Ovary (tissue), 9 donors: ENCODE data around the gene MAPK7. TPM values are rescaled to one million over a fixed set of nuclear protein-coding genes. Genes with fewer than 3 reads are reported as not detected.

ENCODE experiments used
- DNase-seq, 5 donors: peaks; one replicate each; pipeline ENCODE4 v3.0.0-alpha.2; 2019 to 2020
- H3K27ac ChIP-seq, 2 donors: fragments of 200-600 bp; one replicate each; pipeline versions ENCODE4 v1.5.1 to v1.8.0; 2019 to 2022
- H3K27me3 ChIP-seq: fragments of 200-600 bp; one replicate; pipeline ENCODE4 v1.8.0; 2022
- H3K36me3 ChIP-seq: fragments of 200-600 bp; sonication (generic); one replicate; pipeline ENCODE4 v1.5.1; 2019
- H3K4me1 ChIP-seq: one replicate; pipeline ENCODE4 v1.8.1; 2013; ENCODE audit warnings: mild to moderate bottlenecking, moderate library complexity; ENCODE audit not compliant: insufficient read depth
- H3K4me3 ChIP-seq: fragments of 200-600 bp; sonication (generic); one replicate; pipeline ENCODE4 v1.5.1; 2017
- H3K9me3 ChIP-seq, 2 donors: fragments of 200-600 bp in 1 of 2; sonication (generic) in 1 of 2; one replicate each; pipeline versions ENCODE4 v1.5.1 to v1.8.1; 2013 to 2019; ENCODE audit warnings: mild to moderate bottlenecking in 1 of 2, moderate library complexity in 1 of 2
- CTCF ChIP-seq, 3 donors: fragments of 450-650 bp in 2 of 3; fragments of 200-600 bp in 1 of 3; IDR thresholded peaks; one replicate each; pipeline versions ENCODE4 v1.5.1 to v1.8.0; 2016 to 2022; ENCODE audit warnings: antibody characterized with exemption in 3 of 3, mild to moderate bottlenecking in 1 of 3
- EP300 ChIP-seq: sonication (generic); formaldehyde crosslinking; IDR thresholded peaks from one replicate; pipeline ENCODE4 v1.6.1; 2017; ENCODE audit warnings: antibody characterized with exemption
- POLR2A ChIP-seq: fragments of 450-650 bp; IDR thresholded peaks from one replicate; pipeline ENCODE4 v1.6.1; 2017; ENCODE audit warnings: antibody characterized with exemption, mild to moderate bottlenecking, moderate library complexity
- WGBS, 3 donors: extraction: QIAGEN DNeasy Blood & Tissue Kit in 1 of 3; methylation state at CpG; one replicate each; pipeline versions ENCODE4 v1.1.5 to v1.1.7; 2013 to 2017; 5-methylcytosine and 5-hydroxymethylcytosine counted together
- intact Hi-C, 4 donors: fragments of 100-400 bp; cut with DNase I; formaldehyde crosslinking; loops; one replicate each; pipeline versions ENCODE4 v1.11.0 to v1.15.1; 2022 to 2023
- polyA plus RNA-seq, 2 donors: library from polyadenylated mRNA; stranded (reverse); fragments of 200-250 nt in 1 of 2; fragments of 350-450 nt in 1 of 2; fragmentation: Illumina TruSeq in 1 of 2; extraction: RNeasy Lipid Tissue Mini Kit (QIAGEN cat#74804) in 1 of 2; gene quantifications; one replicate each; pipeline ENCODE4 v1.2.3, GENCODE V29; 2013 to 2014
- total RNA-seq, 7 donors: library from RNA; depleted of rRNA in 2 of 7; stranded (reverse); fragments of >200 nt in 2 of 7; fragmentation: NEBNext Ultra II Directional in 3 of 7; extraction: Animal tissue kit (Norgen Biotek cat#: 25700) in 3 of 7; gene quantifications; one replicate each; pipeline versions ENCODE4 v1.1.0 to v1.2.4, GENCODE V29; 2016 to 2023
- donor health status: DM: no; HTN: no; CAD: no; lungs with moderate emphysema.
- donor health status: DM: no; HTN: no; CAD: no.
- donor health status: Bipolar disorder and iron deficiency.
- donor health status: DM: yes; HTN: yes; CAD: no.
- donor health status: DM: no; HTN: no; CAD: no.
- donor health status: DM: yes; HTN: yes; CAD: no.

The MAPK7 gene
- total and polyA plus RNA-seq, 9 donors: 14.3 to 74.6 (median 39.3) TPM

DNA sequence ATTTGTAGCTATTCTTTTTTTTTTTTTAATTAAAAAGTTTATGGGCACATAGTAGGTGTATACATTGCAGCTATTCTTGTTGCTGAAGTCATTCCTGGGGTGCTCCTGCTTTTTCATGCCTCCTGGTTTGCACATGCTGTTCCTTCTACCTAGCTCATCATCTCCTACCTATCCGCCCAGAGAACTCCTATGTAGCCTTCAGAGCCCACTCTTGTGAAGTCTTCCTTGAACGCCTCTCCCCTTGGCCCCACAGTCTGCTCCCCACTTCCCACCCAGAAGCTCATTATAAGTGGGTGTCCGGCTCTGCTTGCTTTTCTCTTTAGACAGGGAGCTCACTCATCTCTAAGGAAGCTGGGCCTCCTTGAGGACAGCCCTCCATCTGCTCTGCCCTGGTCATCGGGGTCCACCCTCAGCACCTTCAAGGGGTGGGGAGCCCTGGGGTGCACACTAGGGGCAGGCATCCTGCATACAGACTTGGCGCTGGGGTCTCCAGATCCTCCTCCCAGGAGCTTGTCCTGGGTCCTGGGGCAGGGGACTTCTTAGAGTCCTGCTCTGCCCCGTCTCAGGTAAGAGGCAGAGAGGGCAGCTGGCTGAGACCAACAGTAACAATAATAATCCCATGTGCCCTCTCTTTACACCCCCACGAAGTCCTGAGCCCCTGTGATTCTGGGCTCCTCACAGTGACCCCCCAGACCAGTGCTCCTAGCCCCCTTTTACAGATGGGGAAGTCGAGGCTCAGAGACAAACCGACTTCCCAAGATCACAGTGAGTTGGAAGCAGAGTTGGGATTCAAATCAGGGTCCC, 12.3 kb upstream of the MAPK7 start:
- no peak for DNase-seq
- intact Hi-C loops: loop anchor here in 2 of 4 donors (10.0 kb wide), 2 partner anchors 389 to 399 kb away; no protein-coding TSS in a partner anchor
- no peak overlapping the region for H3K4me3 ChIP-seq
- no peaks in the 10 kb centered on the region for H3K36me3 ChIP-seq
- 90 to 91% (median 90%) methylated on average over 9 of the region's 9 CpGs for WGBS, 3 donors
- no peak for TF ChIP-seq CTCF (IDR thresholded peaks at IDR 0.05)
- no peak for TF ChIP-seq POLR2A
- TF ChIP-seq EP300: no peak
- peaks cover 2% of the 10 kb centered on the region for H3K4me1 ChIP-seq
- H3K27ac ChIP-seq: no peak overlapping the region
- H3K27me3 ChIP-seq: no peaks in the 10 kb centered on the region
- H3K9me3 ChIP-seq: no peaks in the 10 kb centered on the region

- TF ChIP-seq EP300: no peak
- no peak for TF ChIP-seq CTCF (IDR thresholded peaks at IDR 0.05)
- no peak for TF ChIP-seq POLR2A
- Histone ChIP-seq H3K9me3 (no peaks in the 10 kb centered on the region), H3K36me3 (no peaks in the 10 kb centered on the region), H3K4me1 (peaks cover 2% of the 10 kb centered on the region), H3K4me3 (no peak overlapping the region), H3K27me3 (no peaks in the 10 kb centered on the region), H3K27ac (no peak overlapping the region)
- peak in 1 of 5 donors; percentile 13 for DNase-seq
- intact Hi-C loops: loop anchor here in 2 of 4 donors (10.0 kb wide), 2 partner anchors 388 to 398 kb away; no protein-coding TSS in a partner anchor
- WGBS, 3 donors: 89 to 97% (median 92%) methylated on average over 5 of the region's 5 CpGs
Measured at GRCh38 chr17:19366637-19366972, 11.7 kb upstream of the MAPK7 start.

DNA sequence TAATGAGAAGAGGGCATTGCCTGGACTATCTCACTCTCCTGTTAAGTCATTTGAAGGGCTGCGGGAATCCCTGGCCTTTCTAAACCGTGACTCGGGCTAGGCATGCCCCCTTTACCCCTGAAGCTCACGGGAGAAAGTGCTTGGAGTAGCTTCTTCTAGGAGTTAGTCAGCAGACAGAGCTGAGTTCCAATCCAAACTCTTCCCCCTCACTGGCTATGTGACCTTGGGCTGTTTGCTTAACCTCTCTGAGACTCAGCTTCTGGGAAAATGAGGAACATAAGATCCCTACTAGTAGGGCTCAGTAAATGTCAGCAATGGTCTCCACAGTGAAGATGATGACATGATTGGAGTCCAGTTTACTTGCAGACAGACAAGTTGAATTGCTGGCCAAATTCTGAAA, 10.1 kb upstream of the MAPK7 start:
- no peak overlapping the region for H3K4me3 ChIP-seq
- no peak overlapping the region for H3K27ac ChIP-seq
- H3K4me1 ChIP-seq: no peaks in the 10 kb centered on the region
- no peaks in the 10 kb centered on the region for H3K27me3 ChIP-seq
- DNase-seq: no peak
- H3K36me3 ChIP-seq: no peaks in the 10 kb centered on the region
- intact Hi-C loops: loop anchor here in 2 of 4 donors (10.0 kb wide), 2 partner anchors 387 to 397 kb away; no protein-coding TSS in a partner anchor
- H3K9me3 ChIP-seq: no peaks in the 10 kb centered on the region
- 51 to 66% (median 62%) methylated on average over 4 of the region's 4 CpGs for WGBS, 3 donors
- TF ChIP-seq CTCF (IDR thresholded peaks at IDR 0.05) (no peak), POLR2A (no peak), EP300 (no peak)

GRCh38 chr17:19369107-19369778, 9.1 kb upstream of the MAPK7 start:
- peak in 2 of 5 donors; percentile 13 to 16 for DNase-seq
- Histone ChIP-seq H3K4me3 (no peak overlapping the region), H3K4me1 (no peaks in the 10 kb centered on the region), H3K9me3 (no peaks in the 10 kb centered on the region), H3K27me3 (no peaks in the 10 kb centered on the region), H3K27ac (no peak overlapping the region), H3K36me3 (no peaks in the 10 kb centered on the region)
- intact Hi-C loops: loop anchor here in 2 of 4 donors (10.0 kb wide), 2 partner anchors 386 to 396 kb away; no protein-coding TSS in a partner anchor
- 90 to 93% (median 91%) methylated on average over 16 of the region's 16 CpGs for WGBS, 3 donors
- no peak for TF ChIP-seq POLR2A
- no peak for TF ChIP-seq EP300
- no peak for TF ChIP-seq CTCF (IDR thresholded peaks at IDR 0.05)
